DMS53 treated with DMSO at 0.1 percent for 48 hours (cell line): Measurements from ENCODE around the gene C1QA.
"Not testable (repeated sequence)": the region's sequence is repeated elsewhere in the genome, so short reads cannot be mapped to it uniquely, and the experiment has no call there.

Experiments used
- DNase-seq: peaks from one replicate; lab custom pipeline; 2025; ENCODE audit not compliant: unreplicated experiment; lab: John Stamatoyannopoulos, UW

Gene C1QA

DNA sequence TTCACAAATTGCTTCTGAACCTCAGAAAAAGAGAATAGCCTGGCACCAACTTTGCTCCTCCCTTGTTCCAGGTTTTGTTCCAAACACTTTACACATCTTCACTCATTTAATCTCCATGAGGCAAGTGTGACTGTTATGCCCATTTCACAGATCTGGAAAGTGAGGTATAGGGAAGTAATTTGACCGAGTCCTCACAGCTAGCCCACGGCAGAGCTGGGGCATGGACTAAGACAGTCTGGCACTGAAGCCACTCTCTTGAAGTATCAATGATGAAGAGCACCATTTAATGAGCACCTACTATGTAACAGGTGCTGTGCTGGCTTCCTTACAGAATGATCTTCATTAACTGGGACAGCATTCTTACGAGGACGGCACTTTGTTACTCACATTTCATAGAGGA, 35.6 kb downstream of the C1QA start:
- no peak for DNase-seq

DNA sequence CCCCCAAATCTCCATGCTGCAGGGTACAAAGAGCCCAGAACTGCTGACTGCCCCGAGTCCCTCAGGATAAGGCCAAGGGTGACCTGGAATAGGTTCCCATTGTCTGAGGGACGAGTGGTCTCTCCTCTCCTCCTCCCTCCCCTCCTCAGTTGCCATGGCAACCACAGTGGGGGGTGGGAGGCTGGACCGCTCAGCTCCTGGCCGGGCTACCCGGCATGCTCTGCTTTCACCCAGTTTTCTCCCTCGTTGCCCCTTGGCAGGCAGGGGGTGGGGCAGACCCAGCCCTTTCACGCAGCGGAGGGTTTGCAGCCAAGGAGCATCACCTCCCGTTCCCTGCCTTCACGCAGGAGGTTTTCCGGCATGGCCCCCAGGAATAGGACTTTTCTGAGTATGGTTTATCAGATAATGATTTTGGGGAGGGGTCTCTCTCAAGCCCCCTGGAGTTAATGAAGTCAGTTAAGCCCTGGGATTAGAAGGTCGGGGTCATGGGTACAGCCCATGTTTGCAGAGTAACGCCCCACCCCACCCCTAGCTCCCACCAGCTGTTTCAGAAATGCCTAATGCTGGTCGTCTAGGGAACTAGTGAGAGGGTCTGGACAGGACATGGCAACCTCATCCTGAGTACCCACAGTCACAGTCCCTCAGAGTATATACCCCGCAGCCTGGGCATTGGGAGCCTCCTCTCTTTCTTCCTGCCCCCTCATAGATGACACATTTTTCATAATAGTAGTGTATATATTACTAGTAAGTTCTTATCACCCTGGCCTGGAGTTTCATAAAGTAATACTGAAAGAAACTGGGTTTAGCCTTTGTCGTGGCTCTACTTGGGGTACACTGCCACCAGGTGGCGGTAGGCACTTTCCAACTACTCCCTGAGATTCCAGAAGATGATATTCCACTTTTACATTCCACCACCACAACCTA, 37.3 kb downstream of the C1QA start:
- DNase-seq: peak; percentile 70

DNA sequence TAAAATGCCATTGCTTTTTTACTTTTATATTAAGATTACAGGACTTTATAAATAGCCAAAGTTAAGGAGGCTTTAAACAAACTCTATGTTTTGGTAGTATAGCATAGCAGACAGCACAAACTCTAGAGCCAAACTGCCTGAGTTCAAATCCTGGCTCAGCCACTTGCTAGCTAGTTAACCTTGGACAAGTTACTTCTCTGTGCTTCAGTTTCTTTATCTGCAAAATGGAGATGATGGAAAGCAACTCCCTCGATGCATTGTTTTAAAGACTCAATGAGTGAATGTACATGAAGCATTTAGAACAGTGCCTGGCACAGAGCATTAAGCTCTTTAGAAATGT, 38.0 kb downstream of the C1QA start:
- no peak for DNase-seq

DNA sequence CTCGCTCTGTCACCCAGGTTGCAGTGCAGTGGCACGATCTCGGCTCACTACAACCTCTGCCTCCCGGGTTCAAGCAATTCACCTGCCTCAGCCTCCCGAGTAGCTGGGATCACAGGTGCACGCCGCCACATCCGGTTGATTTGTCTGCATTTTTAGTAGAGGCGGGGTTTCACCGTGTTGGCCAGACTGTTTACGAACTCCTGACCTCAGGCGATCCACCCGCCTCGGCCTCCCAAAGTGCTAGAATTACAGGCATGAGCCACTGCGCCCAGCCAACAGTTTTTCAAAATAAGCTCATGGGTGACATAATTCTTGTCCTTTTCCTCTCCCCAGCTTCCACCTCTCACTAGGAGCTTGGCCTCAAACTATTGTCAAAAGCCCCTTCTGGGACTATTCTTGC, 39.7 kb downstream of the C1QA start:
- DNase-seq: not testable (repeated sequence)

DNA sequence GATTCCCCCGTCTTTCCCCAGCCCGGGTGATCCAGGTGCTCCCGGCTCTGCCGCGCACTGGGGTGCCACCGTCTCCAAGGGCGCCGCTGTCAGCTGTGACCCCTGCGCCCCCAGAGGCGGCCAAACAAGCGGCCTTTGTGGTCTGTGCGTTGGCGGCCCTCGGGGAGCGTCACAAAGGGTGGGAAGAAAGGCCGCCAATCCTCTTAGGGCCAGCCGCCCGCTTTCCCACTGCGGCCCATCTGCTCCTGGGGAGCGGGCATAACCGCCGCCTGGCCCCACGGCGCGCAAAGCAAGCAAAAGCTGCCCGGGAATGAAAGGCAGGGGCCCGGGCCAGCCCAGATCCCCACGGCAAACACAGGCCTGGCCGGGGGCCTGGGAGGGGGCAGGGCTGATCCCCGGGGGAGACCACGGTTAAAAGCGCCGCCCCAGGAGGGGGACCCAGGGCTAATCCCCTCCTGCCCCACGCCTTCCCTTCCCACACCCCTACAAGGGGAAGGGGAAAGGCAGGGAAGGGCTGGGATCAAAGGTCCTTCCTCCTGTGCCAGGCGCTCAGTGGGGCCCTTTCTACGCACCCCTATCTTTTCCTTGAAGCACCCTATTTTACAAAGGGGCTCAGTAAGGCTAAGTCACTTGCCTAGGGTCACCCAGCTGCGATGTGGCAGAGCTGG, 40.6 kb downstream of the C1QA start:
- DNase-seq: no peak

DNA sequence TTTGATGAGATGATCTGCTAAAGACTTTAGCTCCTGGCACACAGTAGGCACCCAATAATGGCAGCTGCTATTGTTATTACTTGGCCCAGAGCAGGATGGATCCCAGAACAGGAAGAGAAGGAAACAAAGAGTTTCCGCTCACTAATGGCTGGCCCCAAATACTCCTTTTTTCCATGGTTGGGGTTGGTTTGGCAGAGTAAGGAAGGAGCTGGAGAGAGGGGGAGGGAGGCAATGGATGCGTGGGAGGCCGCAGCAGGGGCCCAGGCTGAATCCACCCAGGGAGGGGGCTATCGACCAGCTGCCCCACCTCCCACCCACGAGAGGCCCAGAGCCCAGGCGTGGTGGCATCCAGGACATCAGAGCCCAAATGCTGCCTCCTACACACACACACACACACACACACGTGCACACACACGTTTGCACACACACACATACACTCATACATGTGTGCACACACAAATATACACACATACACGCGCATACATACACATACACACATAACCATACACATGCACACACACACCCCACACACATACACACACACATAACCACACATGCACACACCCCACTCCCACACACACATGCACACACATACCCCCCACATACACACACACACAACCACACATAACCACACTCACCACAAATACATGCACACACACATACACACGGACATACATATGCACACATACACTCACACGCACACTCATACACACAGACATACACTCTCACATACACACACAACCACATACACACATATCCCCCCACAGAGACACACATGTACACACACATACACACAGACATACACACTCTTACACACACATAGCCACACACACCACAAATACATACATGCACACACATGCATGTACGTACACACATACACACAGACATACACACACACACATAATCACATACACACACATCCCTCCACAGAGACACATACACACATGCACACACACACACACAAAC, 41.8 kb downstream of the C1QA start:
- DNase-seq: no peak

DNA sequence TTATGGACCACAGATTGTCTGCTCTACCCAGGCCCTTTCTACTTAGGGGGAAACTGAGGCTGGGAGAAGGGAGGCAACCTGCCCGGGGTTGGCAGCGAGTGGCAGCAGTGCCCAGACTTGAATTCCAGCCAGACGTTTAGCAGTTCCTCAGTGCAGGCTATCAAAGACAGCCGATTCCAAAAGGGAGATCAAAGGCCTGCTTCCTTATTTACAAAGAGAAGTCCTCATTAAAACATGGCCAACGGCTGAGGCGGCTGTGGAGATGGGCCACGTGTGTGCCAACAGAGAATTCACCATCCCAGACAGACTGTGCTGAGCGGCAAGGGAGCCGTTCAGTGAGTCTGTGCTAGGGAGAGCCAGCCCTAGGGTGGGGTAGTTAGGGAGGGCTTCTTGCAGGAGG, 44.3 kb downstream of the C1QA start:
- peak; percentile 30 for DNase-seq

DNA sequence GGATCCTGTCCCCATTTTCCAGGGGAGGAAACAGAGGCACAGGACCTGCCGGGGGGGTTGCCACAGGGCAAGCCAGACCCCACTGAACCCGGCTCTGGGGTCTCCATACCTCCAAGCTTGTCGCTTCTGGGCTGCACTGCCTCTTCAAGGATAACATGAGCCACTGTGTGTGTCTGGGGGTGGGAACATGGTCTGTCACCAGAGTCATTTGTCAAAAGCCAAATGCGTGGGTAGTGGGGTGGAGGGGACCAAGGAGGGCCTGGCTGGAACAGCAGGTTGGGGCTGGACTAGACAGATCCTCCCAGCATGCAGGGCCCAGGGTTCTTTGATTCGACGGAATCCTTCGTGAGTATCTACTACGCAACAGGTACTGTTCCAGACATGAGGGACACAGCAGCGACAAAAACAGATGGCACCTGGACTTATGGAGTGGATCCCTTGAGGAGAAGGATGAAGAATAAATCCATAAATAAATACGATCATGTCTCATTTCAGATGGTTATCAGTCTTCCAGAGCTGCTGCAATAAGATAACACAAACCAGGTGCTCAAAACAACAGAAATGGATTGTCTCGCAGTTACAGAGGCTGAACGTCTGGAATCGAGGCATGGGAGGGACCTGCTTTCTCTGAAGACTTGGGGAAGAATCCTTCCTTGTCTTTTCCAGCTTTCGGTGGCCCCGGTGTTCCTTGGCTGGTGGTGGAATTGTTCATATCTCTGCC, 45.3 kb downstream of the C1QA start:
- DNase-seq: no peak

DNA sequence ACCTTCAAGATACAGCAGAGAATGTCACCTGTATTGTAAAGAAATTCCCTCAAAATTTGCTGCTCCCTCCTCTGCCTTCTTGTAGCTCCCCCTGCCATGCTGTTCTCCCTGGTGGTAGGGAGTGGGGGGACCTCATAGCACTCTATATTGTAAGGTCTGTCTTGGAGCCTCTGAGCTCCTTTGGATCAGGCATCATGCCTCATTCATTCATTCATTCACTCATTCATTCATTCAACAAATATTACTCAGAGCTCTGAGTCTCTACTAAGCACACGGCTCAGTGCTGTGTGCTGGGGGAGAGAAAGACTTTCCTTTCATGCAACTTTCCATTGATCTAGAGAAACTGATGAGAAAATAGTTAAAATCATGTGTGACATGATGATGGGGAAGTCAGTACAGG, 47.1 kb downstream of the C1QA start:
- no peak for DNase-seq

DNA sequence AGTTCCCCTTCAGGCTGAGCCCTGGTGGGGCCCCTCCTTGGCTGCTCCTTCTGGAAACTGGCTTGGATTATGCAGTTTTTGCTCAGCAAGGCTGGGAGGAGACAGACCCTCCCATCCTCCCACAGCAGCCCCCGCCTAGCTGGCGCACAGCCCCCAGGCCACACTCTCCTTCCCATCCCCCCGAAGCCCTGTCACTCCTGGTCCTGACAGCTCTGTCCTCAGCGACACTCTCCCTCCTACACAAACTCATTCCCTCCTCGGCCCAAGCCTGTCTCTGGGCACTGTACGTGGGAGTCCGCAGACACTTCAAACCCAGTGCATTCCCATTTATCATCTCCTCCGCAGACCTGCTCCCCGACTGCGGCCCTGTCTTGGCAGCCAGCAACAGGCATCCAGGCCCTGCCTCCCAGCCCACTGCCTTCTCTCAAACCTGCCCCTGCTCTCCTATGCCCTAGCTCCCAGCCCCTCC, 49.2 kb downstream of the C1QA start:
- DNase-seq: no peak

DNA sequence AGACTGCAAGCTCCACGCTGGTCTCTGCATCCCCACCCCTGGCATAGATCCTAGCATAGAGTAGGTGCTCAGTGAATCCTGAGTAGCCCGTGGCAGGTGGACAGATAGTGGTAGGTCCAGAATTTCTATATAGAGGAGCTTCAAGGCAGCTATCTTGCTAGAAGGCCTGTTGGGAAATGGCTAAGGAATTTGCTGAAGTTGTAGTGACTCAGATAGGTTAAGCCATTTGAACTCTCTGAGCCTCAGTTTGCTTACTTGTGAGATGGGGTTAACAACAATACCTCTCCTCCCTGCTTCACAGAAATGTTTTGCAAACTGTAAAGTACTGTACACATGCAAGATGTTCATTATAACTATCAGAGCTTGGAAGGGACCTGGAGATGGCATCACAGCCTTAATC, 50.8 kb downstream of the C1QA start:
- DNase-seq: no peak

DNA sequence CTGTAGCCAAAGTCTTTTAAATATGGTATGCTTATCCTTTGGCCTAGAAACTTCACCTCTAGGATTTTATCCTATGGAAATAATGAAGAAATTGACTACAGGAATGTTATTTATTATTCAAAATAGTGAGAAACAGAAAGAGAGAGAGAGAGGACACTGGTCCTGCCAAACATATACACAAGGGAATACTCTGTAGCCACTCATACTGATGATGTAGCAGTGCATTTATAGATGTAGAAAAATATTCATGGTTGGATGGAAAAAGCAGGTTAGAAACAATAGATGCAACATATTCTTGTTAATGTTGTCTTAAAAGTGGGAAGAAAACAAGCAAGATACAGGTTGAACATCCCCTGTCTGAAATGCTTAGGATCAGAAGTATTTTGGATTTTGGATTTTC, 52.0 kb downstream of the C1QA start:
- DNase-seq: no peak
